Thyroid gland (tissue), 4 donors: ENCODE data around the gene SIK3.

Experiments
- POLR2A ChIP-seq, 2 donors: fragments of 450-650 bp; IDR thresholded peaks; one replicate each; pipeline ENCODE4 v1.6.1; 2017; ENCODE audit warnings: antibody characterized with exemption in 2 of 2, mild to moderate bottlenecking in 2 of 2, moderate library complexity in 1 of 2
- TF ChIP-seq, protein P1 (sequence below), 6 experiments: fragments of 200-600 bp in 3 of 6; fragments of 450-650 bp in 3 of 6; sonication (generic) in 3 of 6; IDR thresholded peaks; one replicate each; pipeline ENCODE4 v1.5.1; 2016 to 2019; ENCODE audit warnings: antibody characterized with exemption in 6 of 6, mild to moderate bottlenecking in 2 of 6, inconsistent platforms in 1 of 6, moderate library complexity in 1 of 6

GRCh38 chr11:116984186-116984585, 114.0 kb downstream of the SIK3 start:
- TF ChIP-seq, protein P1, sequence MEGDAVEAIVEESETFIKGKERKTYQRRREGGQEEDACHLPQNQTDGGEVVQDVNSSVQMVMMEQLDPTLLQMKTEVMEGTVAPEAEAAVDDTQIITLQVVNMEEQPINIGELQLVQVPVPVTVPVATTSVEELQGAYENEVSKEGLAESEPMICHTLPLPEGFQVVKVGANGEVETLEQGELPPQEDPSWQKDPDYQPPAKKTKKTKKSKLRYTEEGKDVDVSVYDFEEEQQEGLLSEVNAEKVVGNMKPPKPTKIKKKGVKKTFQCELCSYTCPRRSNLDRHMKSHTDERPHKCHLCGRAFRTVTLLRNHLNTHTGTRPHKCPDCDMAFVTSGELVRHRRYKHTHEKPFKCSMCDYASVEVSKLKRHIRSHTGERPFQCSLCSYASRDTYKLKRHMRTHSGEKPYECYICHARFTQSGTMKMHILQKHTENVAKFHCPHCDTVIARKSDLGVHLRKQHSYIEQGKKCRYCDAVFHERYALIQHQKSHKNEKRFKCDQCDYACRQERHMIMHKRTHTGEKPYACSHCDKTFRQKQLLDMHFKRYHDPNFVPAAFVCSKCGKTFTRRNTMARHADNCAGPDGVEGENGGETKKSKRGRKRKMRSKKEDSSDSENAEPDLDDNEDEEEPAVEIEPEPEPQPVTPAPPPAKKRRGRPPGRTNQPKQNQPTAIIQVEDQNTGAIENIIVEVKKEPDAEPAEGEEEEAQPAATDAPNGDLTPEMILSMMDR (IDR thresholded peaks at IDR 0.05) = no peak
- no peak for TF ChIP-seq POLR2A (IDR thresholded peaks at IDR 0.05)
